Left hindlimb (tissue), 1 donor: ENCODE data around the gene TPM4.
"Not testable (repeated sequence)": the region's sequence is repeated elsewhere in the genome, so short reads cannot be mapped to it uniquely, and the experiment has no call there.

Source experiments
- DNase-seq: peaks from one replicate; pipeline ENCODE4 v3.0.0-alpha.2; 2018

TPM4 gene

DNA sequence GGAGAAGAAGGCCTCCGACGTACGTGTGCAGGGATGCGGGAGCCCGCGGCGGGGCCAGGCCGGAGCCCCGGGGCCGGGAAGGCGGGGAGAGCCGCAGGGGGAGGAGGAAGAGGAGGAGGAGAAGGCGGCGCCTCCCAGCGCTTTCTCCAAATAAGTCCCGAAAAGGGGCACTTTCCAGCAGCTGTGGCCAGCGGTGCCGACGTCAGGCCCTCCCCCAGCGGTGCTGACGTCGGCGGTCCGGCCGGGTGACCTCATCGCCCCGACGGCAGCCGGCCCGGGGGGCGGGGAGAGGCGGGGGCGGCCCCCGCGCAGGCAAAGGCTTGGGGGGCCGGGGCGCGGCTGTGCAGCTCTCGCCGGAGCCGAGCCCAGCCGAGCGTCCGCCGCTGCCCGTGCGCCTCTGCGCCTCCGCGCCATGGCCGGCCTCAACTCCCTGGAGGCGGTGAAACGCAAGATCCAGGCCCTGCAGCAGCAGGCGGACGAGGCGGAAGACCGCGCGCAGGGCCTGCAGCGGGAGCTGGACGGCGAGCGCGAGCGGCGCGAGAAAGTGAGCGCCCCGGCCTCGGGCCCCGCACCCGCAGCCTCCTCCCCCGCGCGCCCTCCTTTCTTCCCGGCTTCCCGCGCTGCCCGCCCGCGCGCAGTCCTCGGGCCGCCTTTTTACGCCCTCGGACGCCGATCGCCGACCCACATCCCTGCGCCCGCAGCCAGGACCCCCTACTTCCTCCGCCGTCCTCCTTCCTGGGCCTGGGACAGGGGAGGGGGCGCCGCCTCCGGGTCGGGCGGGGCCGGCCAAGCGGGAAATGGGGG, at the start of gene TPM4:
TPM4 (plus strand) TSS at position 342 of the 804 bp plus-strand sequence; CDS start at position 413, 71 bp downstream.
- DNase-seq, result peak; percentile 96

GRCh38 chr19:16026756-16027155, 49.5 kb upstream of the TPM4 start:
- no peak for DNase-seq

- DNase-seq, result no peak
These were observed 48.8 kb upstream of the TPM4 start for GRCh38 chr19:16027528-16027927.

DNA sequence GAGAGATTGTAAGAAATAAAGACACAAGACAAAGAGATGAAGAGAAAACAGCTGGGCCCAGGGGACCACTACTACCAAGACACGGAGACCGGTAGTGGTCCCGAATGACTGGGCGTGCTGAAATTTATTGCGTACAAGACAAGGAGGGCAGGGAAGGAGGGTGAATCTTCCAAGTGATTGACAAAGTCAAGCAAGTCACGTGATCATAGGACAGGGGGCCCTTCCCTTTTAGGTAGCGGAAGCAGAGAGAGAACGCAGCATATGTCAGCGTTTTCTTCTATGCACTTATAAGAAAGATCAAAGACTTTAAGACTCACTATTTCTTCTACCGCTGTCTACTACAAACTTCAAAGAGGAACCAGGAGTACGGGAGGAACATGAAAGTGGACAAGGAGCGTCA, 46.1 kb upstream of the TPM4 start:
- not testable (repeated sequence) for DNase-seq

- no peak for DNase-seq
These were observed 45.1 kb upstream of the TPM4 start for GRCh38 chr19:16030964-16031871.

- DNase-seq, result no peak
These were observed 44.5 kb upstream of the TPM4 start for GRCh38 chr19:16031872-16032200.

DNA sequence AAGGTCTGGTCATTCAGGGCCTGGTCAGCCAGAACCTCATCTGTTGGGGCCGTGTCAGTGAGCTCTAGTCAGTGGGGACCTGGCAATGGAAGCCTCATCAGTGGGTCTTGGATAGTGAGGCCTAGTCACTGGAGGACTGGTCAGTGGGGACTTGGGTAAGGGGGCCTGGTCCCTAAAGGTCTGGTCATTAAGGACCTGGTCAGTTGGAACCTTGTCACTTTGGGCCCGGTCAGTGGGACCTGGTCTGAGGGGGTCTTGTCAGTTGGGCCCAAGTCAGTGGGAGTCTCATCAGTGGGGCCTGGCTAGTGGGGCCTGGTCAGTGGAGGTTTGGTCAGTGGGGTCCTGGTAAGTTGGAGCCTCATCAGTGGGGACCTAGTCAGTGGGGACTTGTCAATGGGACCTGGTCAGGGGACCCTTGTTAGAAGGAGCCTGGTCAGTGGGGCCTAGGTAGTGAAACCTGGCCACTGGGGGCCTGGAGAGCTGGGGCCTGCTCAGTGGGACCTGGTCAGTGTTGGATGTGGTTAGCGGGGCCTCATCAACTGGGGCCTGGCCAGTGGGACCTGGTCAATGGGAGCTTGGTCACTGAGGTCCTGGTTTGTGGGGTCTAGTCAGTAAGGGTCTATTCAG, 43.7 kb upstream of the TPM4 start:
- DNase-seq, result no peak

GRCh38 chr19:16033136-16033530, 43.2 kb upstream of the TPM4 start:
- no peak for DNase-seq

GRCh38 chr19:16033721-16034120, 42.6 kb upstream of the TPM4 start:
- DNase-seq, result no peak

DNA sequence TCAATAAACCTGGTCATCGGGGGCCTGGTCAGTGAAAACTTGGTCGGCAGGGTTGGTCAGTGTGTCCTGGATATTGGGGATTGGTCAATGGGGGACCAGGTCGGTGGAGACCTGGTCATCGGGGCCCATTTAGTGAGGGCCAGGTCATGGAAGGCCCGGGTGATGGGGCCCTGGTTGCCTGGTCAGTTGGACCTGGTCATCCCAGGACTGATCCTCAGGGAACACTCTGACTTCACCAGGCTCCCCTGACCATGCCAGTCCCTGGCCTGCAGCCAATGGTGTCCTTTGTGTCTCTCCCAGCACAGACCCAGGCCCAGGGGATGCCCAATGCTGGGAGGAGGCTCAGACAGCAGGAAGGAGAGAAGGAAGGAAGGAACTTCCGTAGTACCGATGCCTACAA, 42.1 kb upstream of the TPM4 start:
- DNase-seq, result no peak

GRCh38 chr19:16034958-16035560, 41.2 kb upstream of the TPM4 start:
- DNase-seq, result no peak

DNA sequence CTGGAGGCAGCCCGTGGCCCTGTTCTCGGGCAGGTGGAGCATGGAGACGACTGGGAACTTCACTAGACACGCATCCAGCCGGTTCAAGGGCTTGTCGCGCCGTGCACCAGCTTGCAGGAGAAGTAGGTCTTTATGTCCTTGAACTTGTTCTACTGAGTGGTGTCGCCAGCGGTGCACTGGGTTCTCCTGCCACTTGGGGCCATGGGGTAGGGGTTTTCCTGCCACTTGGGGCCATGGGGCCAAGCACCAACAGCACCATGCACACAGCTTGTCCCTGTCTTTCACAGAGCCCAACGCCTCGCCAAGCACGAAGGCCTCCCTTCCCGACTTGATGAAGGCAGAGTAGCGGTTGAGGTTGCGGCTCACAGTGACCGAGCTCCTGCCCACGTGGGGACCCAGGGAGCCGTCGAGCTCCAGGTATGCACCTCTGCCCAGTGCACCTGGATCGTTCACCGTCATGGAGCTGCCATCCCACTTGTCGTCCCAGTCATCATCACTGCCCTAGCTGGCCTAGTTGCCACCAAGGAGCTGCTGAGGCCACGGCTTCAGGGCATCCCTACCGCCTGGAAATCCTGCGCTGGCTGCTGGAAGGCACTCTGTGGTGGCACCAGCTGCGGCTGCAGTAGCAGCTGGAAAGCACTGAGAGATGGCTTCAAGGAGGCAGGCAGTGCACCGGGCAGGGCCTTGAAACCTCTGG, 40.5 kb upstream of the TPM4 start:
- DNase-seq, result no peak

- DNase-seq, result no peak
These were observed 39.8 kb upstream of the TPM4 start for GRCh38 chr19:16036397-16036925.

GRCh38 chr19:16036941-16037340, 39.4 kb upstream of the TPM4 start:
- DNase-seq, result no peak

DNA sequence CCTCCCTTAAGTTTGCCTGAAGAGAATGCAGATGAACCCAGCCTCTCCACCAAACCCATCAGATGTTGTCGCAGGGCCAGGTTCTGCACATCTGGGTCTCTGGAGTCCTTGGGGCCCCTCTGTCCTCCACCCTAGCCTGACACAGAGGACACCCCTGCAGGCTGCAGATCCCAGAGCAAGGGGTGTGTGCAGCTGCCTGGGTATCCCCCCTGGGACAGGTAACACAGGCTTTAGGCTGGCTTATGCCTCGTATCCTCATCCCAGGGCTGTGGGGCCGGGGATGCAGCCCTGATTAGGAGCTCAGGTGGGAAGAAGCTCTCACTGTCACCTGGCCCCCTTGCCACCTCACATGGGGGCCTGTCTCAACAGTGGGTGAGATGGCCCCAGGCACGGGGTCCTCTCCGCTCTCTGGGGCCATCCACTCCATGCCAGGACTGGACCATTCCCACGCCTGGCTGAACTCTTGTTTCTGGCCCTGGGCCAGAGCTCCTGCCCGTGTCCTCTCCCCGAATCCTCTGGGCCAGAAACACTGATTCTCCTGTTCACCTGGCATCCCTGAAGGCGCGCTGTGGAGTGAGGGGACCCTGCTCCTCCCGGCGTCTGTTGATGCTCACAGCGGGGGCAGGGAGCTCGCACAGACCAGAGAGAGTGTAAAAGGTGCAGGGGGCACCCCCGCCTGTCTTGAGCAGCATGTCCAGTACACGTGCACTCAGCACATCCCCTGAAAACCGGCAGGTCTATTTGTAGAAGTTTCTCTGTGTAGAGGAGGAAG, 38.7 kb upstream of the TPM4 start:
- DNase-seq, result no peak

GRCh38 chr19:16038196-16038695, 38.0 kb upstream of the TPM4 start:
- no peak for DNase-seq

DNA sequence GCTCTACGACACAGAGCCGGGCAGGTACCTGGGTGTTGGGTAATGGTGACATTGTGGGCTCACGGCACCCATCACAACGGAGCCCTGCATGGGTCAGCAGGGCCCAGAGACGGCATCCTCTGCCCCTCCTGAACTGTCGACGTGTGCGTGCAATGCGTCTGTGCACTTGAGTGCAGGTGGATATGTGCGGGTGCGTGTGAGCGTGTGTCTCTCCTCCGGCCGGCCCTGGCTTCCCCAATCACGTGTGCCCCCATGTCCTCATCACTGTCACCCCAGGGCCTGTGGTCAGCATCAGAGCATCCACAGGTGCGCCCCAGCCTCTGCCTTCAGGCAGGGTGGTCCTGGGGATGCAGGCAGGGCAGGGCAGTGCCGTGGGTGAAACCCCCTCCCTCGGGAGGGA, 37.2 kb upstream of the TPM4 start:
- DNase-seq, result no peak

DNA sequence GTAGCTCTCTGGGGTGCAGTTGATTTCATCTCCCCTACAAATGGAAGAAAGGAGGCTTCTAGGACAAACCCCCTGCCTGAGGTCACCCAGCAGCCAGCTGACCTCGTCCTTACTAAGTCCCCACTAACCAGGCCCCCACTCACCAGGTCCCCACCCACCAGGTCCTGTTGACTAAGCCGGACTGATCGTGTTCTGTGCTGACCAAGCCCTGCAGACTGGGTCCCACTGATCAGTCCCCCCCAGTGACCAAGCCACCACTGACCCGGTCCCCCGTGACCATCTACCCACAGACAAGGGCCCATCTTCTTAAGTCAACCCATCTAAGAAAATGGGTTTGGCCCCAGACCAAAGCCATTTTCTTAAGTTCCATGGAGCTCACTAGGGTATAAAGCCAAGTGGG, 36.8 kb upstream of the TPM4 start:
- no peak for DNase-seq

GRCh38 chr19:16040642-16041041, 35.7 kb upstream of the TPM4 start:
- no peak for DNase-seq

DNA sequence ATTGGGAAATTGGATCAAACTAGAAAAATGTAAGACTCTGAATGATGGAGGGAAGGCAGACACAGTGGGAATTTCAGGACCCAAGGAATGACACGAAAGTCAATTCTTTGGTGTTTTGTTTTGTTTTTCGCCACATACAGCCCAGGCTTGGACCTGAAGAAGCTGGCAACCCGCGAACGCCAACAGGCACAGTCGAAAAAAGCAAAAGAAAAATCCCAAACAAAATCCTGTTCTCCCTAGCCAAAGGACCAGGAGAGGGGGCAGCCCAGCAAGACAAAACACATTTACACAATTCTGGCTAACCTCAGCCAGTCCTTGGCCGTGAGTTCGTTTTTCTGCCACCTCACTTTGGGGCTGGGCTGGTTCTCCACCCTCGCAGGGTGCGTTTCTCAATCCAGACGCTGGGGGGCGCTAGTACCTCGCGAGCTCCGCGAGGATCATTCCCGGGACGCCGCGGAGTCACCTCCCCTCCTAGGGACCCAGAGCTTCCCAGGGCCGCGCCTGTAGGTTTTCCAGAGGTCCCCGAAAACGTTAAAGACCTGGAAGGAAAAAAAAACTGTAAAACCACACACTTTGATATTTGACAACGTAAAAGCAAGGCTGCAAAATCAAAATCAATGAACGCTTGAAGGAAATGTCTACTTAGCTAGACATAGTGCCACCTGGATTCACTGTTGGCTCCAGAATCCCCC, 34.9 kb upstream of the TPM4 start:
- peak; percentile 76 for DNase-seq

GRCh38 chr19:16041991-16042386, 34.3 kb upstream of the TPM4 start:
- no peak for DNase-seq
